Midbrain (tissue), 1 donor: Measurements from ENCODE around the gene MSX2.

Experiments
- DNase-seq: peaks from one replicate; lab custom pipeline; 2025; lab: John Stamatoyannopoulos, UW

The MSX2 gene

DNA sequence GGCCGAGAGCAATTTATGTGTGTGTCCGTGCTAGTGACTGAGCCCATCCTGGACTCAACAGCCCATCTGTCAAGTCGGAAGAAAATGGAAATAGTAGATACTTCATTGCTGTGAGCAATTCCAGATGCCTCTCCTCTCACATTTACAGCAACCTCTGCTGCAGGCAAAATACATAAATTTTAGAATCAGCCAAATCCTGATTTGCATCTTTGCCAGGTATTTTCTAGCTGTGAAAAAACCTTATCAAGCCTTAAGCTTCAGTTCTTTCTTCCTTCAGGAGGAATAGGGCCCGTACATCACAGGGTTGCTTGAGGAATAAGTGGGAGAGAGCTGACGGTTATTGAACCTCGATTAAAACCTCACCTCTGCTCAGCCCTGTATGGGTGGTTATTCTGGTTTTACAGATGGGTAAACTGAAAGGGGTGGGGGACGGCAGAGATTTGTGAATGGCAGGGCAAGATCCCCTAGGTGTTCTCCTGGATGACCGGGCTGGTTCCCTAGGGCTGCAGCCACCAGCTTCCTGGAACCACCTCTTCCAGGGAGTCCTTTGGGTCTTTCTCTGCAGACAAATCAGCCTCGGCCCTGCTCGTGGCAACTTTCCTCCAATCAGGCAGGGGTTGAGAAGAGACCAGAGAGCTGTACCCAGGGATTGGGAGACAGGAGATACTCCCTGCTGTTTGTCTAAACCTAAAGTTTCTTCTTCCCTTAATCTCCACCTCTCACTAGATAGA lies 5.3 kb upstream of the MSX2 start:
- no peak for DNase-seq

GRCh38 chr5:174719793-174720611 lies 4.4 kb upstream of the MSX2 start:
- no peak for DNase-seq

DNA sequence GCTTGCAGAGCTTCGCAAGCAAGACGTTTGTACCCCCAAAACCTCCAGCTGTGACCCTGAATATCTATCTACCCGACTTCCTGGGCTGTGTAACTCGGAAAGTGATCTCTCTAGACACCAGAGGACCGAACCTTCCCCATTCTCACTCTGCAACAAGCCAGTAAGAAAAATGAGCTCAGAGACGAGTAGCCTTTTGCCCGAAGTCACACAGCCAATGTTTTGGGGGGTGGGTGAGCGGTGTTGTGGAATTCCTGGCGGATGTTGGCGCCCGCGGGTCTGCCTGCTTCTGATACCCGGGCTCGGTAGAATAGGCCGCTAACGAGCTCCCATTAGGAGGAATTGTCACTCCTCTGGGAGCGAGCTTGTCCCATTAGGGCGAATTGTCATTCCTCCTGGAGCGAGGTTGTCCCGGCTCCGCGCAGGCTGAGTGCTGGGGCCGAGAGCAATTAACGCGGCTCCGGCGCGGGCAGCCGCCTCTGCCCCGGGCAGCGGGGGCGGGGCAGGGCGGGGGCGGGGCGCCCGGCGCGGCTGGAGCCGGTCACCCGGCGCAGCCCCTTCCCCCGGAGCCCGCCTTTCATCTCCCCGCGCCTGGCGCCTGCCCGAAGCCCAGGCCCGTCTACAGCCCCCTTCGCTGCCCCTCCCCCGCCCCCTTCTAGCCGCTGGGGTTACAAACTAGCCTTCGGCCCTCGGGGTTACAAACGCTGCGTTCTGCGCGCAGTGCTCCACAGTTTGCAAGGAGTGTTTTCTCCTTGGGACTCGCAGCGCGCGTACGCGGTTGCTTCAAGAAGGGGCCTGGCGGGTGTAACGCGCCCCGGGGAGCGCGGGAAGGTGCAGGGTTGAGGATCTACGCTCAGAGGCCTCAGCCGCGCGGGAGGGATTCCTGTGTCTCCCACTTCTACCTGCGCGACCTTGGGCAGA lies 3.5 kb upstream of the MSX2 start:
- no peak for DNase-seq

GRCh38 chr5:174721530-174722432 lies 2.6 kb upstream of the MSX2 start:
- no peak for DNase-seq

GRCh38 chr5:174722500-174722899 lies 1.9 kb upstream of the MSX2 start:
- DNase-seq: no peak

- DNase-seq: no peak
Measured at GRCh38 chr5:174723315-174723978, 935 bp upstream of the MSX2 start.

GRCh38 chr5:174723979-174724483 lies 351 bp upstream of the MSX2 start:
- no peak for DNase-seq

GRCh38 chr5:174725261-174725990 lies 1.0 kb downstream of the MSX2 start:
- DNase-seq: no peak

- DNase-seq: no peak
Measured at GRCh38 chr5:174725991-174726601, 1.7 kb downstream of the MSX2 start.

- DNase-seq: no peak
Measured at GRCh38 chr5:174726916-174727793, 2.8 kb downstream of the MSX2 start.

DNA sequence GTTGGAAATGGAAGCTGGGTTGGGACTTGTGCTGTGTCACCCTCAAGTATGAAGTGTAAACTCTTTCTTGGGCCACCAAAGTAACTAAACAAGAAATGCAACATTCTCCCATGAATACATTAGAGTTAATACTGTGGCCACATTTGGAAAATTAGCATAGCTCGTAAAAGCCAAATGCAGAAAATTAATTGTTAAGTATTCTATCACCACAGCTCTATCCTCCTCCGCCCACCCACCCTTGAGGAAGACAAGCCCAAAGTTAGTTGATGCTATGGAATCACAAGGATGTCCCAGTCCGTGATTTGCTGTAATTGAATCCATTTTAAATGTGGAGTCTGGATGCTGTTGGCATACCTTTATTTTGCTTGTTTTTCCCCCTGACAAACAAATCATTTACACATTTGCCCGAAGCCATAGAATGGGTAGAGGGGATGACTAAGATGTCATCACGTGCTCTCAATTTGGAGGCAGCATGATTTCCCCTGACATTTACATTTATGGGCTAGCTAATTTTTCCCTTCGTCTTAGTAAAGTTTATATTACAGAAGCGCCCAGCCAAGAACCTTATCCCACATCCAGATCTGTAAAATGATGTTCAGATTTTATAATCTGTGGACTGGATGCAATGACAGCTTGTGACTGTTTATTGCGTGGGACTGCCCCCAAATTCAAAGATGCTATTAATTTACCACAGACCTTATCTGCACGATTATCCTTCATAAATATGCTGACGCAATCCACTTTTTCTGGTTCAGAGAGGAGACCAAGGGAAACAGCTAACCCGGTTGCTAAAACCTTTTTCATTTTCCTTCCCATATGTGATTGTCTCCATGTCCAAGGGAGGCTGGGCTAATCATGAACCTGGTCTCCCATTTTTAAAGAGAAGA lies 3.7 kb downstream of the MSX2 start:
- no peak for DNase-seq

DNA sequence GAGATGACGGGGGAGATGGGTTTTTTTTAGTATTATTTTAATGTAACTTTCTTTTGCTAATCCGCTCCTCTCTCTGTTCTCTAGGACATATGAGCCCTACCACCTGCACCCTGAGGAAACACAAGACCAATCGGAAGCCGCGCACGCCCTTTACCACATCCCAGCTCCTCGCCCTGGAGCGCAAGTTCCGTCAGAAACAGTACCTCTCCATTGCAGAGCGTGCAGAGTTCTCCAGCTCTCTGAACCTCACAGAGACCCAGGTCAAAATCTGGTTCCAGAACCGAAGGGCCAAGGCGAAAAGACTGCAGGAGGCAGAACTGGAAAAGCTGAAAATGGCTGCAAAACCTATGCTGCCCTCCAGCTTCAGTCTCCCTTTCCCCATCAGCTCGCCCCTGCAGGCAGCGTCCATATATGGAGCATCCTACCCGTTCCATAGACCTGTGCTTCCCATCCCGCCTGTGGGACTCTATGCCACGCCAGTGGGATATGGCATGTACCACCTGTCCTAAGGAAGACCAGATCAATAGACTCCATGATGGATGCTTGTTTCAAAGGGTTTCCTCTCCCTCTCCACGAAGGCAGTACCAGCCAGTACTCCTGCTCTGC lies 4.8 kb downstream of the MSX2 start:
- no peak for DNase-seq

- DNase-seq: no peak
Measured at GRCh38 chr5:174731214-174732035, 7.0 kb downstream of the MSX2 start.

DNA sequence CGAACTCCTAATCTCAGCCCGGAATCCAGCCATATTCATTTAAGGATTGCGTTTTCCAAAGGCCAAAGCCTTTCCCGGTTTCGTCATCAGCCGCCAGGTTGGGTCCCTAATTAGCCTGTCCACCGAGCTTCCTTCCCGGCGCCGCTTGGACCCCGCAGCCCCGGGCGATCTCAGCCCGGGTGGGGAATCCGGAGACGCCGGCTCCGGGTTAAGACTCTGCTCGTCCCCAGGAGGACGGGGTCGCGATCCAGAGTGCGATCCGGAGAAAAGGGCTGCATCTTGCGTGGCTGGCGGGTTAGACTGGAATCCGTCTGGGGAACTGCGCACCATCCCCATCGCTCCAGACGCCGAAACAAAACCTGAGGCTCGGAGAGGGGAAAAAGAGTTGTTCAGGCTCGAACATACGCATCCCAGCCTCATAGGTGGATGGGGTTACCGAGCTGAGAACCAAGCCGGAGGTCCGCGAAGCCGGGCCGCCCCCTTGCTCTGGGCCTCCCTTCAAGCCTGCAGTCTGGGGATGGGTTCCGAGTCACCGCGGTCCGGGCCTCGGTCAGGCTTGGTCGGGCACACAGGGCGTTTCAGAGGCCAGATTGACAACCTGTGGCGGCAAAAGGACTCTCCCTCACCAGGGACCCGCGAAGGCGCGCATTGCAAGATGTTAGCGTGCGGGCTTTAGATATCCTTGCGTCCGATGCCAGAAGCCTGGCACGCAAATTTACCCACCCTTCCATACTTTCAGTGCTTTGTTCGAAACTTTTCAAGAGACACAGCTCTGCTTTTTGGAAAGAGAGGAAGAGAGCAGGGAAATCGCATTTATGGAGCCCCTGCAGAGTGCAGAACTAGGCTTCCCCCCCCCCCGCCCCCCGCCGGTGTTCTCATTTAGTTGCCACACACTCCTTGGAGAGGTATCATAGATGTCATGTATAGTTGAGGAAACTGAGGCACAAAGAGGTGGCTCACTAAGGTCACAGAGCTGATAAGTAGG lies 7.9 kb downstream of the MSX2 start:
- no peak for DNase-seq
